PC-9 (cell line): ENCODE results near the gene PHF20.

Experiments
- EZH2 ChIP-seq: fragments of 200-600 bp; sonication (generic); IDR thresholded peaks from 2 replicates; pipeline ENCODE4 v1.8.0; 2017; ENCODE audit warnings: antibody characterized with exemption, low read depth
- TF ChIP-seq, protein P1 (sequence below): fragments of 200-600 bp; sonication (generic); conservative IDR thresholded peaks from 2 replicates; pipeline ENCODE4 v1.6.1; 2017; ENCODE audit warnings: mixed run types, antibody characterized with exemption, mild to moderate bottlenecking, moderate library complexity

DNA sequence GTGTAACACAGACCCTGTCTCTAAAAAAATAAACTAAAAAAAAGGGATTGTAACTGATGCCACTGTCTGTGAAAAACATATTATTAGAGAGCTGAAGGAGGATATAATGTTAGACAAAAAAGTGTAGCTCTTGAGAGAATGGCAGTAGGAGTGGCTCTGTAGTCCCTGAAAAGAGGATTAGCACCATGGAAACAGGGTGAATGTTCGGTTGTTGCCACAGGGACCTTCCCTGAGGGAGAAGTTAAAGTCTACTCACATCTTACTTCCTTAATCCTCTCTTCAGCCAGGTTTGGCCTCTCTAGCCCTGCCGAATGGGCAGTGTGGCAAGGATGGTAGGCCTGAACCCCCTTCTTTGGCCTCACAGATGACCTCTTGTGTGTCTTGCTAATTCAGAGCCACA is 170.4 kb downstream of the PHF20 start:
- TF ChIP-seq, protein P1, sequence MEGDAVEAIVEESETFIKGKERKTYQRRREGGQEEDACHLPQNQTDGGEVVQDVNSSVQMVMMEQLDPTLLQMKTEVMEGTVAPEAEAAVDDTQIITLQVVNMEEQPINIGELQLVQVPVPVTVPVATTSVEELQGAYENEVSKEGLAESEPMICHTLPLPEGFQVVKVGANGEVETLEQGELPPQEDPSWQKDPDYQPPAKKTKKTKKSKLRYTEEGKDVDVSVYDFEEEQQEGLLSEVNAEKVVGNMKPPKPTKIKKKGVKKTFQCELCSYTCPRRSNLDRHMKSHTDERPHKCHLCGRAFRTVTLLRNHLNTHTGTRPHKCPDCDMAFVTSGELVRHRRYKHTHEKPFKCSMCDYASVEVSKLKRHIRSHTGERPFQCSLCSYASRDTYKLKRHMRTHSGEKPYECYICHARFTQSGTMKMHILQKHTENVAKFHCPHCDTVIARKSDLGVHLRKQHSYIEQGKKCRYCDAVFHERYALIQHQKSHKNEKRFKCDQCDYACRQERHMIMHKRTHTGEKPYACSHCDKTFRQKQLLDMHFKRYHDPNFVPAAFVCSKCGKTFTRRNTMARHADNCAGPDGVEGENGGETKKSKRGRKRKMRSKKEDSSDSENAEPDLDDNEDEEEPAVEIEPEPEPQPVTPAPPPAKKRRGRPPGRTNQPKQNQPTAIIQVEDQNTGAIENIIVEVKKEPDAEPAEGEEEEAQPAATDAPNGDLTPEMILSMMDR, result no peak
- TF ChIP-seq EZH2, result no peak
